ENCODE results near the gene TUBB2B. TPM values are rescaled to one million over a fixed set of nuclear protein-coding genes. Genes with fewer than 3 reads are reported as not detected.

The TUBB2B gene
- total RNA-seq, 1 experiment from 2014 or later: 0.86 TPM

DNA sequence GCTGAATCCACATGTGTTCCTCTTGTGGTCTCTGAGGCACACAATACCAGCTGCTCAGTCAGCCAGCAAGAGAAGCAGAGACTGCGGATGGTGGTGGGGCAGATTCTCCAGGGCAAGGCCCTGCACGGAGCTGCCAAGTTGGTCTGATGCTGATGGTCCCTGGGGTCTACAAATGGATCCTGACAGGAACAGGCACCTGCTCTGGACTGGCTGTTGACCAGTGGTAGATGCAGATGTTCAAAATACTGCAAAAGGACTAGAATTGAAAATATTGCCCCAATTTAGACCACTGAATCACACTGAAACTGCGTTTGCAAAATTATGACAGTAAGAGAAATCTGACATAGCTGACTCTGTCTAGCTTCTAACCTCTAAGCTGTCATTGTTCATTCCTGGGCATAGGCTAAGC, 40.5 kb downstream of the TUBB2B start:
- CTCF ChIA-PET: no interaction called here
- H2AFZ ChIP-seq (ENCODE audit: low read depth, low read length, poor library complexity, severe bottlenecking): no peak overlapping the region

DNA sequence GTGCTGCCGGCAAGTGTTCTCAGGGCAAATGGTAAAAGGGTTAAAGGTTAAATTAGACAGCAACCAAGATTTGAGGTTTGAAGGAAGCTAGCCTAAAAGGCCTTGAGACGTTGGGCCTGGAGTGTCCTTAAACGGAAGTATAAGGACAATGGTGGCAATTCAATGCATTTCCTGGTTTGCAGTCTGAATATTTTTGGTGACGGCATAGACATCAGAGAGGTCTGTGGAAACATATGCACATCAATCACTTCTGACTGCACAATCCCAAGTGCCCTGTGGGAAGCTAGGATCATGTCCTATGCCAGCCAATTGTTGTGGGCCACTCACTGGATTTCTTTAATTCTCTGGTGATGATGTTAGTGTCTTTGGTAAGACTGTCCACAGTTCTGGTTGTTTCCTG, 44.4 kb downstream of the TUBB2B start:
- no peaks in the 10 kb centered on the region for H3K27me3 ChIP-seq (ENCODE audit: insufficient read depth, low read length)
- POLR2A ChIA-PET: no interaction called here
- H3K9me2 ChIP-seq (ENCODE audit: insufficient read depth): no peaks in the 10 kb centered on the region
- CTCF ChIA-PET: no interaction called here
- H4K20me1 ChIP-seq (ENCODE audit: insufficient read depth): no peaks in the 10 kb centered on the region
- RAD21 ChIA-PET (ENCODE audit: low non-redundant PET in 1 of 2, low total read pairs in 2 of 2, uncharacterized antibody in 2 of 2, unreplicated experiment in 2 of 2): no interaction called here
- DNase-seq (ENCODE audit: low read depth, low spot score) (no peak), ATAC-seq (no peak)
- TF ChIP-seq TCF7L2 (IDR thresholded peaks at IDR 0.05; ENCODE audit: borderline replicate concordance, extremely low read depth, insufficient read depth, insufficient read length): no peak
- no peak for TF ChIP-seq EZH2phosphoT487 (IDR thresholded peaks at IDR 0.05; ENCODE audit: borderline replicate concordance)
- TF ChIP-seq FOSL1 (IDR thresholded peaks at IDR 0.05; ENCODE audit: low read depth): no peak
- no peak for TF ChIP-seq CBX3 (IDR thresholded peaks at IDR 0.05; ENCODE audit: low read depth)
- no peak for TF ChIP-seq POLR2AphosphoS5 (IDR thresholded peaks at IDR 0.05; ENCODE audit: low read depth, low read length)
- no peak for TF ChIP-seq ZFX (IDR thresholded peaks at IDR 0.05)
- no peak for TF ChIP-seq RAD21 (IDR thresholded peaks at IDR 0.05; ENCODE audit: low read depth)
- no peak for TF ChIP-seq ZNF274 (IDR thresholded peaks at IDR 0.05; ENCODE audit: low read depth, low read length)
- TF ChIP-seq, protein P1, sequence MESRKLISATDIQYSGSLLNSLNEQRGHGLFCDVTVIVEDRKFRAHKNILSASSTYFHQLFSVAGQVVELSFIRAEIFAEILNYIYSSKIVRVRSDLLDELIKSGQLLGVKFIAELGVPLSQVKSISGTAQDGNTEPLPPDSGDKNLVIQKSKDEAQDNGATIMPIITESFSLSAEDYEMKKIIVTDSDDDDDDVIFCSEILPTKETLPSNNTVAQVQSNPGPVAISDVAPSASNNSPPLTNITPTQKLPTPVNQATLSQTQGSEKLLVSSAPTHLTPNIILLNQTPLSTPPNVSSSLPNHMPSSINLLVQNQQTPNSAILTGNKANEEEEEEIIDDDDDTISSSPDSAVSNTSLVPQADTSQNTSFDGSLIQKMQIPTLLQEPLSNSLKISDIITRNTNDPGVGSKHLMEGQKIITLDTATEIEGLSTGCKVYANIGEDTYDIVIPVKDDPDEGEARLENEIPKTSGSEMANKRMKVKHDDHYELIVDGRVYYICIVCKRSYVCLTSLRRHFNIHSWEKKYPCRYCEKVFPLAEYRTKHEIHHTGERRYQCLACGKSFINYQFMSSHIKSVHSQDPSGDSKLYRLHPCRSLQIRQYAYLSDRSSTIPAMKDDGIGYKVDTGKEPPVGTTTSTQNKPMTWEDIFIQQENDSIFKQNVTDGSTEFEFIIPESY (IDR thresholded peaks at IDR 0.05; ENCODE audit: extremely low read depth, insufficient replicate concordance, low read length): no peak
- TF ChIP-seq EGR1 (IDR thresholded peaks at IDR 0.05; ENCODE audit: low read depth): no peak
- no peak for TF ChIP-seq EZH2 (IDR thresholded peaks at IDR 0.05)
- TF ChIP-seq, protein P2, sequence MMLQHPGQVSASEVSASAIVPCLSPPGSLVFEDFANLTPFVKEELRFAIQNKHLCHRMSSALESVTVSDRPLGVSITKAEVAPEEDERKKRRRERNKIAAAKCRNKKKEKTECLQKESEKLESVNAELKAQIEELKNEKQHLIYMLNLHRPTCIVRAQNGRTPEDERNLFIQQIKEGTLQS (IDR thresholded peaks at IDR 0.05): no peak
- no peak for TF ChIP-seq SIN3A (IDR thresholded peaks at IDR 0.05; ENCODE audit: low read depth)
- no peak for TF ChIP-seq POLR2A (IDR thresholded peaks at IDR 0.05; ENCODE audit: borderline replicate concordance, extremely low read depth, insufficient read depth, insufficient read length)
- TF ChIP-seq, protein P3, sequence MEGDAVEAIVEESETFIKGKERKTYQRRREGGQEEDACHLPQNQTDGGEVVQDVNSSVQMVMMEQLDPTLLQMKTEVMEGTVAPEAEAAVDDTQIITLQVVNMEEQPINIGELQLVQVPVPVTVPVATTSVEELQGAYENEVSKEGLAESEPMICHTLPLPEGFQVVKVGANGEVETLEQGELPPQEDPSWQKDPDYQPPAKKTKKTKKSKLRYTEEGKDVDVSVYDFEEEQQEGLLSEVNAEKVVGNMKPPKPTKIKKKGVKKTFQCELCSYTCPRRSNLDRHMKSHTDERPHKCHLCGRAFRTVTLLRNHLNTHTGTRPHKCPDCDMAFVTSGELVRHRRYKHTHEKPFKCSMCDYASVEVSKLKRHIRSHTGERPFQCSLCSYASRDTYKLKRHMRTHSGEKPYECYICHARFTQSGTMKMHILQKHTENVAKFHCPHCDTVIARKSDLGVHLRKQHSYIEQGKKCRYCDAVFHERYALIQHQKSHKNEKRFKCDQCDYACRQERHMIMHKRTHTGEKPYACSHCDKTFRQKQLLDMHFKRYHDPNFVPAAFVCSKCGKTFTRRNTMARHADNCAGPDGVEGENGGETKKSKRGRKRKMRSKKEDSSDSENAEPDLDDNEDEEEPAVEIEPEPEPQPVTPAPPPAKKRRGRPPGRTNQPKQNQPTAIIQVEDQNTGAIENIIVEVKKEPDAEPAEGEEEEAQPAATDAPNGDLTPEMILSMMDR (IDR thresholded peaks at IDR 0.05 in 2 of 3, conservative IDR thresholded peaks at IDR 0.05 in 1 of 3; ENCODE audit: borderline replicate concordance in 1 of 3, insufficient read depth in 1 of 3, low read depth in 2 of 3, low read length in 2 of 3): no peak
- no peak for TF ChIP-seq SP1 (IDR thresholded peaks at IDR 0.05; ENCODE audit: low read depth)
- H3K4me1 ChIP-seq (ENCODE audit: control insufficient read depth in 1 of 2, insufficient read depth in 2 of 2, low read length in 2 of 2): peaks cover 0 to 4% of the 10 kb centered on the region in 2 experiments; a peak in 1 of 4 replicates
- H3K9me3 ChIP-seq (ENCODE audit: control insufficient read depth in 1 of 2, insufficient read depth in 1 of 2, low read depth in 1 of 2, low read length in 2 of 2): no peaks in the 10 kb centered on the region
- H3K79me2 ChIP-seq (ENCODE audit: insufficient read depth, low read length): no peaks in the 10 kb centered on the region
- H2AFZ ChIP-seq (ENCODE audit: low read depth, low read length, poor library complexity, severe bottlenecking): no peak overlapping the region
- no TSS peak for BruUV-seq (replicated peaks)
- H3K4me2 ChIP-seq (ENCODE audit: low read length): no peak overlapping the region
- no peak overlapping the region for H3K4me3 ChIP-seq (replicated peaks in 1 of 2; ENCODE audit: low read depth in 1 of 2, low read length in 2 of 2)
- H3K9ac ChIP-seq (ENCODE audit: low read length): no peak overlapping the region
- intact Hi-C loops (cut with micrococcal nuclease): no loop called here
- no peaks in the 10 kb centered on the region for H3K36me3 ChIP-seq (ENCODE audit: control insufficient read depth in 1 of 2, insufficient read depth in 2 of 2, low read length in 2 of 2)
- no peak overlapping the region for H3K27ac ChIP-seq (ENCODE audit: low read depth, low read length)

More for the DNA sequence above, 40.5 kb downstream of the TUBB2B start:
- Histone ChIP-seq H3K79me2 (ENCODE audit: insufficient read depth, low read length) (no peaks in the 10 kb centered on the region), H3K9ac (ENCODE audit: low read length) (no peak overlapping the region), H3K9me2 (ENCODE audit: insufficient read depth) (no peaks in the 10 kb centered on the region), H3K27ac (ENCODE audit: low read depth, low read length) (no peak overlapping the region), H3K4me1 (ENCODE audit: control insufficient read depth in 1 of 2, insufficient read depth in 2 of 2, low read length in 2 of 2) (peaks cover 7 to 21% of the 10 kb centered on the region in 2 experiments; a peak in 3 of 4 replicates), H3K36me3 (ENCODE audit: control insufficient read depth in 1 of 2, insufficient read depth in 2 of 2, low read length in 2 of 2) (no peaks in the 10 kb centered on the region), H3K9me3 (ENCODE audit: control insufficient read depth in 1 of 2, insufficient read depth in 1 of 2, low read depth in 1 of 2, low read length in 2 of 2) (no peaks in the 10 kb centered on the region; a peak in 1 of 4 replicates), H3K4me2 (ENCODE audit: low read length) (no peak overlapping the region), H3K4me3 (replicated peaks in 1 of 2; ENCODE audit: low read depth in 1 of 2, low read length in 2 of 2) (no peak overlapping the region), H3K27me3 (ENCODE audit: insufficient read depth, low read length) (no peaks in the 10 kb centered on the region), H4K20me1 (ENCODE audit: insufficient read depth) (no peaks in the 10 kb centered on the region)
- no peak for ATAC-seq
- no TSS peak for BruUV-seq (replicated peaks)
- RAD21 ChIA-PET (ENCODE audit: low non-redundant PET in 1 of 2, low total read pairs in 2 of 2, uncharacterized antibody in 2 of 2, unreplicated experiment in 2 of 2): no interaction called here
- no peak for DNase-seq (ENCODE audit: low read depth, low spot score)
- intact Hi-C loops (cut with micrococcal nuclease): no loop called here
- POLR2A ChIA-PET: no interaction called here
- TF ChIP-seq ZFX (IDR thresholded peaks at IDR 0.05) (no peak), EGR1 (IDR thresholded peaks at IDR 0.05; ENCODE audit: low read depth) (no peak), EZH2phosphoT487 (IDR thresholded peaks at IDR 0.05; ENCODE audit: borderline replicate concordance) (no peak)

Data from HCT116 (cell line).